Measurements from ENCODE around the gene CD300LF. TPM values are rescaled to one million over a fixed set of nuclear protein-coding genes. Genes with fewer than 3 reads are reported as not detected.

Gene CD300LF
- total and polyA plus RNA-seq, 2 donors (not counting 1 experiment from before 2014, with no cell fraction given) = 0.52 to 1.1 TPM

Other genes starting within 250 kb of the CD300LF start
- gene CD300A, start 246.3 kb downstream of the CD300LF start, total RNA-seq = 2.0 and 2.4 TPM in 2 replicates
- 2.9 and 5.7 TPM in 2 replicates for gene CD300A, start 246.3 kb downstream of the CD300LF start, polyA plus RNA-seq
- 0.12 TPM in 1 of 2 replicates, not detected in the other for gene CD300LB, start 181.4 kb downstream of the CD300LF start, total RNA-seq
- gene CD300LB, start 181.4 kb downstream of the CD300LF start, polyA plus RNA-seq = 0.33 and 0.39 TPM in 2 replicates
- gene CD300C, start 166.8 kb downstream of the CD300LF start, total RNA-seq = 0.19 and 0.74 TPM in 2 replicates
- gene CD300C, start 166.8 kb downstream of the CD300LF start, polyA plus RNA-seq = 0.22 and 0.72 TPM in 2 replicates
- not detected in 2 replicates for gene CD300H, start 145.4 kb downstream of the CD300LF start, total RNA-seq
- gene CD300H, start 145.4 kb downstream of the CD300LF start, polyA plus RNA-seq = 0.58 and 0.98 TPM in 2 replicates
- not detected in 2 replicates for gene CD300LD, start 120.6 kb downstream of the CD300LF start, total RNA-seq
- not detected in 2 replicates for gene CD300LD, start 120.6 kb downstream of the CD300LF start, polyA plus RNA-seq
- 0.10 TPM in 1 of 2 replicates, not detected in the other for gene CD300E, start 89.2 kb downstream of the CD300LF start, total RNA-seq
- gene CD300E, start 89.2 kb downstream of the CD300LF start, polyA plus RNA-seq = 0.92 and 1.4 TPM in 2 replicates
- gene RAB37, start 24.3 kb upstream of the CD300LF start, total RNA-seq = 76.0 and 76.8 TPM in 2 replicates
- gene RAB37, start 24.3 kb upstream of the CD300LF start, polyA plus RNA-seq = 67.6 and 81.9 TPM in 2 replicates
- 69.5 and 81.8 TPM in 2 replicates for gene NHERF1, start 35.7 kb upstream of the CD300LF start, total RNA-seq
- 45.0 and 56.2 TPM in 2 replicates for gene NHERF1, start 35.7 kb upstream of the CD300LF start, polyA plus RNA-seq
- gene NAT9, start 63.4 kb upstream of the CD300LF start, total RNA-seq = 66.6 and 71.1 TPM in 2 replicates
- 73.6 and 86.5 TPM in 2 replicates for gene NAT9, start 63.4 kb upstream of the CD300LF start, polyA plus RNA-seq
- gene GRIN2C, start 147.0 kb upstream of the CD300LF start, total RNA-seq = not detected in 2 replicates
- gene GRIN2C, start 147.0 kb upstream of the CD300LF start, polyA plus RNA-seq = 0.03 TPM in 1 of 2 replicates, not detected in the other
- gene FDXR, start 160.1 kb upstream of the CD300LF start, total RNA-seq = 6.7 and 7.0 TPM in 2 replicates
- 4.6 TPM in 2 replicates for gene FDXR, start 160.1 kb upstream of the CD300LF start, polyA plus RNA-seq
- gene FADS6, start 180.7 kb upstream of the CD300LF start, total RNA-seq = not detected in 2 replicates
- not detected in 2 replicates for gene FADS6, start 180.7 kb upstream of the CD300LF start, polyA plus RNA-seq
- not detected in 2 replicates for gene USH1G, start 210.3 kb upstream of the CD300LF start, total RNA-seq
- gene USH1G, start 210.3 kb upstream of the CD300LF start, polyA plus RNA-seq = not detected in 2 replicates
- gene OTOP2, start 211.3 kb upstream of the CD300LF start, total RNA-seq = not detected in 2 replicates
- not detected in 2 replicates for gene OTOP2, start 211.3 kb upstream of the CD300LF start, polyA plus RNA-seq
- gene OTOP3, start 223.0 kb upstream of the CD300LF start, total RNA-seq = not detected in 2 replicates
- not detected in 2 replicates for gene OTOP3, start 223.0 kb upstream of the CD300LF start, polyA plus RNA-seq

Measured in B cell (primary cell).